D721Med (cell line): ENCODE data around the gene SHLD1.

Experiments
- DNase-seq: peaks from one replicate; pipeline ENCODE4 v3.0.0; 2011; ENCODE audit warnings: low spot score; ENCODE audit not compliant: insufficient read length
- FAIRE-seq: peaks from 2 replicates; lab custom pipeline; 2011; peaks lifted over from hg19 to GRCh38; lab: Jason Lieb, UNC
- CTCF ChIP-seq: IDR thresholded peaks from 2 replicates; pipeline ENCODE4 v1.5.1; 2012; ENCODE audit warnings: mild to moderate bottlenecking, control low read depth; ENCODE audit not compliant: insufficient read depth; ENCODE audit errors: missing control alignments

The SHLD1 gene

GRCh38 chr20:5751856-5752255, 1.7 kb downstream of the SHLD1 start:
- FAIRE-seq = no peak
- no peak for DNase-seq
- no peak for TF ChIP-seq CTCF

- no peak for FAIRE-seq
- no peak for TF ChIP-seq CTCF
These were observed 3.6 kb downstream of the SHLD1 start for GRCh38 chr20:5753814-5754213.

GRCh38 chr20:5757949-5758348, 7.7 kb downstream of the SHLD1 start:
- TF ChIP-seq CTCF = no peak
- FAIRE-seq (no peak), DNase-seq (no peak)

More at GRCh38 chr20:5753814-5754213, 3.6 kb downstream of the SHLD1 start:
- no peak for DNase-seq

- DNase-seq = no peak
- FAIRE-seq = no peak
- TF ChIP-seq CTCF = no peak
These were observed 16.0 kb downstream of the SHLD1 start for GRCh38 chr20:5766085-5766764.

- TF ChIP-seq CTCF = no peak
- FAIRE-seq (no peak), DNase-seq (no peak)
These were observed 17.4 kb downstream of the SHLD1 start for GRCh38 chr20:5767493-5768098.

GRCh38 chr20:5770231-5770986, 20.2 kb downstream of the SHLD1 start:
- no peak for FAIRE-seq

More at GRCh38 chr20:5770231-5770986, 20.2 kb downstream of the SHLD1 start:
- DNase-seq = no peak
- TF ChIP-seq CTCF = no peak
